Stimulated activated effector memory CD8-positive, alpha-beta T cell treated with anti-CD3 and anti-CD28 coated beads, Interleukin-12 subunit alpha, Interleukin-12 subunit beta, amount 100 ng/mL, for 72 hours (primary cell): ENCODE measurements around the gene CMC1.

ENCODE experiments used
- ATAC-seq: fragments of 150-1000 bp; cut with Tn5 transposase; 2 replicates; pipeline ENCODE4 v1.10.0; 2021
- DNase-seq, 2 donors: peaks; one replicate each; pipeline ENCODE4 v3.0.0; 2021 to 2022; ENCODE audit warnings: low spot score in 2 of 2
- H3K27ac Mint-ChIP-seq: one replicate; pipeline ENCODE4 v1.8.0; 2022; ENCODE audit warnings: mild to moderate bottlenecking, mixed read lengths
- H3K36me3 Mint-ChIP-seq: one replicate; pipeline ENCODE4 v1.8.0; 2022; ENCODE audit warnings: mild to moderate bottlenecking, mixed read lengths
- H3K4me1 Mint-ChIP-seq: one replicate; pipeline ENCODE4 v1.8.0; 2022; ENCODE audit warnings: mixed read lengths
- H3K4me3 Mint-ChIP-seq: one replicate; pipeline ENCODE4 v1.8.0; 2022; ENCODE audit warnings: mild to moderate bottlenecking, mixed read lengths
- H3K9me3 Mint-ChIP-seq: one replicate; pipeline ENCODE4 v1.8.0; 2022; ENCODE audit warnings: mixed read lengths

The CMC1 gene

DNA sequence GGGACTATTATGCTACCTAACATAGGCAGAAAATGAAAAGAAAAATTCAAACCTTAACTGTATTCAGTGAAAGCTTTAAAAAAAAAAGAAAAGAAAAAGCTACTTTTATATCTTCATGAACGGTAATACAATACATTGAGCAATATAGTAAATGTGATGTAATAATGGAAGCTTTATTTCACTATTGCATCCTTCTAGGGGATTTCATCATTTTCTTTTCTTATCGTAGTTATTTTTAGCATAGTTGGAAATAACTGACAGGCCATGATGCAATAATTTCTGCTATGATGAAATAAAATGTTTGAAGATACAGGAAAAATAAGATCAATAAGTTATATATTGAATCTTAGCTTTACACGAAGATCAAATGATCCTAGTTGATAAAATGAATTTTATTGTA is 66.8 kb downstream of the CMC1 start:
- no peak overlapping the region for H3K27ac Mint-ChIP-seq

DNA sequence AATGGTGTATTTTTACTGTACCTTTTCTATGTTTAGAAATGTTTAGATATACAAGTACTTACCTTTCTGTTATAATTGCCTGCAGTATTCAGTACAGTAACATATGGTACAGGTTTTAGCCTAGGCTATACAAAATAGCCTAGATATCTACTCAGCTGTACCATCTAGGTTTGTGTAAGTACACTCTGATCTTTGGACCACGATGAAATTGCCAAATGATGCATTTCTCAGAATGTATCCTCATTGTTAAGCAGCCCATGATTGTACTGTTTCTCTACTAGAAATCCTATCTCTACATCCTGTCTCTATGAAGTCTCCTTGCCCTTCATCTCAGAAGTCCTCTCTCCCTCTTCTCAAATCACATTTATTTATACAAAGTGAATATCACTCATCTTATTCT is 74.3 kb downstream of the CMC1 start:
- peaks cover 33% of the 10 kb centered on the region for H3K4me1 Mint-ChIP-seq
- peak overlapping the region; percentile 1 for H3K27ac Mint-ChIP-seq
- no peak overlapping the region for H3K4me3 Mint-ChIP-seq
- DNase-seq (no peak), ATAC-seq (peak; percentile 76)
- no peaks in the 10 kb centered on the region for H3K9me3 Mint-ChIP-seq
- peaks cover 41% of the 10 kb centered on the region for H3K36me3 Mint-ChIP-seq

More for the DNA sequence above, 66.8 kb downstream of the CMC1 start:
- H3K36me3 Mint-ChIP-seq = peaks cover 16% of the 10 kb centered on the region
- no peak for ATAC-seq
- H3K4me3 Mint-ChIP-seq = no peak overlapping the region
- no peak for DNase-seq
- no peaks in the 10 kb centered on the region for H3K9me3 Mint-ChIP-seq
- peaks cover 32% of the 10 kb centered on the region for H3K4me1 Mint-ChIP-seq

DNA sequence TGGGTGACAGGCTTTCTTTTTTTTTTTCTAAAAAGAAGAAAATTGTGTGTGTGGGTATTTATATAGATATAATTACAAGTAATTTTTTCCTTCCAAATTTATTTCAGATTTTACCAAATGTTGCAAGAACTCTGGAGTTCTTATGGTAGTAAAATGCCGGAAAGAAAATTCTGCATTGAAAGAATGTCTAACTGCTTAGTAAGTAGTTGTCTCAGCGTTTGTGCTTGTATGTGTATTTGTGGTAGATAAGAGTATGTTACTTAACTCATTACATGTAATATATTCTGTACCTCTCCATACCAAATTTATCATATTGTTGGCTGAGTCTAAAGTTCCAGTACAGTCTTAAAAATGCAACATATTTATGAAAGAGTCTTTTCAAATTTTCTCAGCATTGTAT is 74.8 kb downstream of the CMC1 start:
- peak overlapping the region; percentile 1 for H3K27ac Mint-ChIP-seq
- no peak for ATAC-seq

DNA sequence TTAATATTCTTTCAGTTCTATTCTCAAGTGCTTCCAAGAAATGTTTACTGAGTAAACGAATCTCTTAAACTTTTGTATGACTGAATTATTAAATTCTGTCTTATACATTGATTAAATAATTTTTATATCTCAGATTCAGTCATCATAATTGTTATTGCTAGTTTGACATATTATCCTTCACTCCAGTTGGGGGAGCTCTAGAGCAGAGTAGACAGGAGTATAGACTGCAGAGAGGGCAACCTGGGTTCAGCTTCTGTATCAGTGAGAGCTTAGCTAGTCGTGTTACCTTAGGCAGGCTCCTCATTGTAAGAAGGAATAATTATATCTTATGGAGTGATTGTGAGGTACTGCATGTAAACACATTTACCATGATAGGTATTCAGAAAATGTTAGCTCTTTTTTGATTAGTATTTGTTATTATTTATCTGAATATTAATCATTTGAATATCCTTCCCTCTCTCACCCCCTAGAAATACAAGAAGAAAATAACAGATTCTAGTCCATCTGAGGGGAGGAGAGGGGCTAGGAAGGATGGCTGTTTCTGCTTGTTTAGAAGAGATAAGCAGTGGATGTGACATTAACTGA is 76.1 kb downstream of the CMC1 start:
- Mint-ChIP-seq H3K9me3 (no peaks in the 10 kb centered on the region), H3K36me3 (peaks cover 55% of the 10 kb centered on the region), H3K4me1 (peaks cover 43% of the 10 kb centered on the region), H3K4me3 (no peak overlapping the region), H3K27ac (no peak overlapping the region)
- peak; percentile 94 for ATAC-seq
- peak; percentile 23 to 60 for DNase-seq

More for the DNA sequence above, 74.8 kb downstream of the CMC1 start:
- no peak overlapping the region for H3K4me3 Mint-ChIP-seq
- H3K36me3 Mint-ChIP-seq = peaks cover 42% of the 10 kb centered on the region
- no peak for DNase-seq
- no peaks in the 10 kb centered on the region for H3K9me3 Mint-ChIP-seq
- peaks cover 38% of the 10 kb centered on the region for H3K4me1 Mint-ChIP-seq

DNA sequence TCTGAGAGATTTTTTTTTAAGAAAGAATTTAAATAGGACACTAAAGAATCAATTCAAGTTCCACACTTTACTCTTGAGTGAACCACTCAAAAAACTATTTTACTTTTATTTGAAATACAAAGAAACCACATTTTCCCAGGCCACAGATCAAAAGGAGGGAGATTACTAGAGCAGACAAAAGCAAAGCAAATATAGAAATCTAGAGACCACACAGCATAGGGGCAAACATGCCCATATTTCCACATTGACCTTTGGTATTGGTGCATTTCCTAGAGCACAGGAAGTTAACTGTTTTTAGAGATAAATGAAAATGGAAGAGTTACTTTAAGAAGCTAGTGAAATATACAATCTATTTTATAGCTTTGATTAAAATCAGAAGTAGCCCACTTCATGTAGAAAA is 79.6 kb downstream of the CMC1 start:
- ATAC-seq = no peak
- Mint-ChIP-seq H3K9me3 (no peaks in the 10 kb centered on the region), H3K4me3 (no peak overlapping the region), H3K36me3 (peaks cover 89% of the 10 kb centered on the region), H3K27ac (peak overlapping the region; percentile 38), H3K4me1 (peaks cover 47% of the 10 kb centered on the region)
- DNase-seq = no peak

DNA sequence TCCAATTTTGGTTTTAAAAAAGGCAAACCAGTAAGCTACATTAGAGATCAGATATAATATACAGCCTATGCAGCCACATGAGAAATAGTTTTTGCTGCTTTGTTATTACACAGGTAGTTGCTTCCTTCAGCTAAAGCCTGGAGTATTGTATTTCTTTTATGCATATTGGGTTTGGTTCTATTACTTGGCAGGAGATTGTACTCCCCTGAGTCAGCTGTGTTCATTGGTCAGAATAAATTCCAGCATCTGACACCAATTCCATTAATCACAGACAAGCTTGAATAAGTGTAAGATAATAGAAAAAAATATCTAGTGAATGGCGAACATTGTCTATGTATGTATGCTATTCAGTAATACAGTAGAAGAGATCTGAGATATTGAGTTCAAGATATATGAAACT is 81.0 kb downstream of the CMC1 start:
- peaks cover 89% of the 10 kb centered on the region for H3K36me3 Mint-ChIP-seq
- DNase-seq = no peak
- no peak overlapping the region for H3K4me3 Mint-ChIP-seq
- peaks cover 45% of the 10 kb centered on the region for H3K4me1 Mint-ChIP-seq
- no peak for ATAC-seq
- no peak overlapping the region for H3K27ac Mint-ChIP-seq
- no peaks in the 10 kb centered on the region for H3K9me3 Mint-ChIP-seq

DNA sequence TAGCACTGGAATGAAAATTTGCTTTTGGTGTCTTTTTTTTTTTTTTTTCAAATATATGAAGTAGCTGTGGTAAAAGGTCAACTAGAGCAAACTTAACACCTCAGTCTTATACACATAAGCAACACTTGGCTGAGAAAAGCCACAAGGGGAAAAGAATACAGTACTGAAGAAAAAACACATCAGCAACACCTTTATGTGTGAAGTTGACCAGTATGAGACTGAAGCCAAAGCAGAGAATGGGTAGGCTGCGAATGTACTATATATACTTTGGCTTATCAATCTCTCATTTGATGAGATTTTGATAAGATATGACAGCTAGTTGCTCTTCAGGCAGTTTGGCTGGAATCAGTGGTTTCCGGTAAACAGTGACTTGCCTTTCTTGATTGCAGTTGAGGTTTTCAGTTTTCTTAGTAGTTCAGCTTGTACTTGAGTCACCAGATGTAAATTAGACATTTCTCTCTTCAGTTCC is 85.1 kb downstream of the CMC1 start:
- peaks cover 78% of the 10 kb centered on the region for H3K36me3 Mint-ChIP-seq
- peaks cover 30% of the 10 kb centered on the region for H3K4me1 Mint-ChIP-seq
- peak; percentile 17 to 68 for DNase-seq
- peak; percentile 94 for ATAC-seq
- H3K4me3 Mint-ChIP-seq = peak overlapping the region; percentile 14
- H3K9me3 Mint-ChIP-seq = no peaks in the 10 kb centered on the region
- H3K27ac Mint-ChIP-seq = peak overlapping the region; percentile 67

DNA sequence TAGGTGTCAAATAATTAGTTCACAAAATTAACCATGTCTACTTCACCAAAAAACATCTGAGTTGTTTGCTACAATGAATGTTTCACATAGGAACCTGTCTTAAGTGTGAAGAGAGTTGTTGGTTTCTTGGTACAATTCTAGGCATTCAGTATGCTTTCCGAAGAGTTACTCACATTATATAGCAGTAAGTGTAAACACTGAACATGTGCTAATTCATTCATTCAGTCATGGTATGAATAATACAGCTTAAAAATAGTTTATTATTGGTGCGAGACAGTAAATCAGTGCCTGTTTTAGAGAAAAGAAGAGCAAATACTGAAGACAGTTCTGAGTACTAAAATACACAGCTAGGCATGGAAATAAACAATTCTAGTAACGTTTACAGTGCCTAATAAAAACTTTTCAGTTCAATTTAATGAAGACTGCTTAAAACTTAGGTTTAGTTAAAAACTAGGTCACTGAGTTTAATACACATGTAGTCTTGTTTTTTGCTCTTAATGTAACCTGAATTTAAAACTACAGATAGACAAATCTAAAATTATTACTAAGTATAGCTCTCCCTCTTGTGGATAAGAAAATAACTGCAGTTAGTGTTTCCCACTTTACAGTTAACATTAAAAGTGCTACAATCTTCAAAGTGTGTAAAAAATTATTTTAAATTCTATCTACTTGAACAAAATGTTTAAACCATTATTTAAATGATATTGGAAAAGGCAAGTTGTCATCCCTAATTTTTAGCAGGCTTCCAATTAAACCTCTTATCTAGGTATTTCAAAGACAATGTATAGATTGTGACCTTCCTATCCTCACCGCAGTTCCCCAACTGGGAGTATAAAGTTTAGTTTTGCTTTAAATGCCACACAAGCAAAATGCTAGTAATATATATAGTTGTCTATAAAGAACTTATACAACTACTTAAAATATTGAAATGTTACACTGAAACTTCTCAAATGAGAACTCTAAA is 87.1 kb downstream of the CMC1 start:
- peaks cover 70% of the 10 kb centered on the region for H3K36me3 Mint-ChIP-seq
- H3K27ac Mint-ChIP-seq = peak overlapping the region; percentile 50
- H3K9me3 Mint-ChIP-seq = no peaks in the 10 kb centered on the region
- DNase-seq = no peak
- ATAC-seq = peak; percentile 72
- peak overlapping the region; percentile 43 for H3K4me3 Mint-ChIP-seq
- peaks cover 27% of the 10 kb centered on the region for H3K4me1 Mint-ChIP-seq

DNA sequence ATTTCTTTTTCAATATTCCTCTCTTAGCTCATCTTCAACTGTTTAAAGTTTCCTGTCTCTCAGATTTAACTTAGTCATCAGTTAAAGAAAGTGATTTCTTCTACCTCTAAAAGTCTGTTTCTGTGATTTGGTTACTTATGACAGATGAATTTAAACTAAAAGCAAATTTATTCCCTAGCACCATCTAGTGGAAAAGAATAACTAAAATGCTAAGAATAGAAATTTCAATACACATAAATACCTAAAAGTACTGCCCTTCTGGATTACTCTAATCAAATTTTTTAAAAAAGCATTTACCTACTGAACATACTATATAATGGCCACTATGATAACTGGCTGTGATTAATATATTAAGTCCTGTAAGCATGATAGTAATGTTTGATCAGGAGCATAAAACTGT is 93.1 kb downstream of the CMC1 start:
- Mint-ChIP-seq H3K27ac (no peak overlapping the region), H3K4me1 (peaks cover 12% of the 10 kb centered on the region), H3K4me3 (no peak overlapping the region), H3K36me3 (peaks cover 75% of the 10 kb centered on the region), H3K9me3 (no peaks in the 10 kb centered on the region)
- no peak for DNase-seq
- ATAC-seq = no peak

DNA sequence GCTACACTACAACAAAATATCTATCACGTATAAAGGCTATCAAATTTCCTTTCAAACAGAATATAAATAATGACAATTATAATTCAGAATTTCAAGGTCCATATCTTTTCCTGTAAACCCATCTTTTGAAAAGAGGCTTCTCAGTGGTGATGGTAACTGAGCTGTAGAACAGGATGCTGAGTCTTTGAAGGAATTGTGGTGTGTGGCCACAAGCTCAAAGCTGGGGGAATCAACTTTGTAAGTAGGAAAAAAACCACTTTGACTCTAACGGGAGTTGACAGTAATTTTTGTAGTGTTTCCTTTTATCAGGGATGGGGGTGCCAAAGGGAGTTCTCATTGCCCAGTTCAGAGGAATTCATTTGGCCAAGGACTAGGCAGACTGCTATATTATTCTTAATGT is 93.8 kb downstream of the CMC1 start:
- ATAC-seq (no peak), DNase-seq (no peak)
- peaks cover 10% of the 10 kb centered on the region for H3K4me1 Mint-ChIP-seq
- H3K27ac Mint-ChIP-seq = peak overlapping the region; percentile 9
- peaks cover 75% of the 10 kb centered on the region for H3K36me3 Mint-ChIP-seq
- no peak overlapping the region for H3K4me3 Mint-ChIP-seq
- H3K9me3 Mint-ChIP-seq = no peaks in the 10 kb centered on the region

DNA sequence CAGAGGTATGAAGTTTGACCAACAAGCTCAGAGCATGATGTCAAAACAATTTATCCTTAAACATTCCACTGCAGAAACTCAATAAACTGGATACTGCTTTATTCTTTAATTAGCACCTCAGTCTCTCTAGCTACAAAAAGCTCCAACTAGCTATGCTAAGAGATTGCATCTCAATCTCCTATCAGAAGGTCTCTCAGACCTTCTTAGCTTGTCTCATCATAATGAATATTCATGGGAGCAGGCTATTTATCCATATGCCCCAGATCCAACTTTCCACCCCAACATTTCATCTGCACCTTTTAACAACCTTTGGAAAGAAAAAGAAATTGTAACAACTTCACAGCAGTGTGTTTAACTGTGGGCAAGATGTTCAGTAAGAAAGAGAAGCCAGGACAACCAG is 95.8 kb downstream of the CMC1 start:
- ATAC-seq (no peak), DNase-seq (no peak)
- Mint-ChIP-seq H3K4me3 (no peak overlapping the region), H3K27ac (no peak overlapping the region), H3K9me3 (no peaks in the 10 kb centered on the region), H3K4me1 (peaks cover 12% of the 10 kb centered on the region), H3K36me3 (peaks cover 59% of the 10 kb centered on the region)

DNA sequence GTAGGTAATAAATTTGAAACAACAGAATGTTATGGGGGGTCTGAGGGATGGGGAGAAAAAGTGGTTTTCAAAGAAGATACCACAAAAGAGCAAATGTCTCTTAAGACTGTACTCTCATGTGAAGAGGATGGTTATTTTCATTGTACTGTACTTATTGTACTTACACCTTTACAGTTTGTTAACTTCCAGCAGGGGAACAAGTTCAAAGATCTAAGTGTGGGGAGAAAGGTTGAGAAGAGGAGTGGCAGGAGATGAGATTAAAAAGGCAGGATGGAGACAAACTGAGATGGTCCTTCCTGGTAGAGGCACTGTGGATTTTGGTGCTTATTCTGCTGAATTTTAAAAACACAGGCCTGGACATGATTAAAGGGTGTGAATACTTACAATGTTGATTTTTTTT is 101.7 kb downstream of the CMC1 start:
- Mint-ChIP-seq H3K27ac (peak overlapping the region; percentile 13), H3K36me3 (peaks cover 32% of the 10 kb centered on the region), H3K4me3 (peak overlapping the region; percentile 11), H3K4me1 (peaks cover 52% of the 10 kb centered on the region), H3K9me3 (no peaks in the 10 kb centered on the region)
- DNase-seq (no peak), ATAC-seq (no peak)

DNA sequence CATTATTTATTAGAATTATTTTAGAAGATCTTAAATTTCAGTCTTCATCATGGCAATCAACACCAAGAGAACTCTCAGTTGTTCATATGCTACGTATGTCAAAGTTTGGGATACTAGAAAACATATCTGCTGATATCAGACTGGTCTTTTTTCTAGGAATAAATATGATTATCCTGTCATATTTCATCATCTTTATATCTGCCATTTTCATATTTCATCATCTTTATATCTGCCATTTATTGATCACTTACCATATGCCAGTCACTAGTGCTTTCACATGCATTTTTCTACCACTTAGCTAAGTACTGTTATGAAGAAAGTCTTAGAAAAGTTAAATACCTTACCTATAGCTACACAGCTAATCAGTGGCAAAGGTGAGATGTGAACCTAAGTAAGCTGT is 104.3 kb downstream of the CMC1 start:
- DNase-seq (no peak), ATAC-seq (no peak)
- peaks cover 2% of the 10 kb centered on the region for H3K9me3 Mint-ChIP-seq
- peaks cover 61% of the 10 kb centered on the region for H3K4me1 Mint-ChIP-seq
- H3K36me3 Mint-ChIP-seq = peaks cover 26% of the 10 kb centered on the region
- no peak overlapping the region for H3K4me3 Mint-ChIP-seq
- no peak overlapping the region for H3K27ac Mint-ChIP-seq

DNA sequence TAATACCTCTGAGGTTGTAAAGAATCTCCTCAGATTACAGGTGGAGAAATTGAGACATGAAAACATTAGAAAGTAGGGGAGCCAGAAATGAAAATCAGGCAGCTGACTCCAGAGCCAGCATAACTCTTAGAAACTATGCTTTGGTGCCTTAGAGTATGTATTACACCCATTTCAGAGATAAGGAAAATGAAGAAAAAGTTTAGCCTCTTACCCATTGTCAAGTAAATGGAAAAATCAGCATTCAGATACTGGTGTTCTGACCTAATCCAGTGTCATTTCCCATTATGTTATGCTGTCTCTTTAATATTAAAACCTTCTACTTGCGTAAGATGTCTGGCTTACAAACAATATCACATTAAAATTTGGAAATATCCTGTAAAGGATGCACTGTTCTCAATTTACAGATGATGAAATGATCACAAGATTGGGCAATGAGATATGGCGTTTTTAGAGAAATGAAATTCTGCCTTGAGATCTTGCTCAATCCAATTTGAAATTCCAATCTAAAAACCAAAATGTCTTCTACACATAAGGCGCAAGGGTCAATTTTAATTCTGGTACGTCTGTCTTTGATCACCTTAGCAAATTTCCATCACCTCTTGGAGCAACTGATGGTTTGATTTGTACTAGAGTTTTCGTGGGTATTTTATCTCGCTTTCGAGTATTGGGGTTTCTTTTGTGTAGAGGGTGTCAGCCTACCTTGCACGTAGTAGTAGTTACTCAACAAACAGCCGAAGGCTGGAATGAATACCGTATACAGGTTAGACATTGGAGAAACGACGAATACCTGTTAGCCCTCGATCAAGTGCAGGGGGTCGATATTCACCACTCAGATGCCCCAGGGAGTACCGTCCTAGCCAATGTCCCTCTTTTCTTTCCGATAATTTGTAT is 106.2 kb downstream of the CMC1 start:
- Mint-ChIP-seq H3K9me3 (peaks cover 2% of the 10 kb centered on the region), H3K36me3 (peaks cover 37% of the 10 kb centered on the region), H3K27ac (peak overlapping the region; percentile 99), H3K4me1 (peaks cover 51% of the 10 kb centered on the region), H3K4me3 (peak overlapping the region; percentile 90)
- no peak for DNase-seq
- peak; percentile 11 for ATAC-seq

DNA sequence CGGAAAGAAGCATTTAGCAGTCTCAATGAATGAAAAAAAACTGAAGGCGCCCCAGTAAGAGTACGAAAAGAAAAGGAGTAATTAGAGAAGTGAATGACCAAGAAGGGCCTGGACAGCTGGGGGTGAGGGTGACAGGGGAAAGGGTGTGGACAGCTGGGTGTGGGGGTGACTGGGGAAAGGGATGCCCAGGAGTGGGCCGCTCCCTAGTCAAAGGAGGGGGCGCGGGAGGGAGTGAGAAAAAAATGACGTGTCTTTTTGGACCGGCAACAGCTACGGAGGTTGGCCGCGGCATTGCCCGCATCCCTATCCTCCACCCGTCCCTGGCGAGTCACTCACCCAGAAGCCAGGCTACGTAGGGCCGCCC is 106.8 kb downstream of the CMC1 start:
- H3K4me3 Mint-ChIP-seq = peak overlapping the region; percentile 90
- ATAC-seq = peak; percentile 90
- H3K36me3 Mint-ChIP-seq = peaks cover 41% of the 10 kb centered on the region
- peaks cover 2% of the 10 kb centered on the region for H3K9me3 Mint-ChIP-seq
- DNase-seq = no peak
- H3K4me1 Mint-ChIP-seq = peaks cover 45% of the 10 kb centered on the region
- H3K27ac Mint-ChIP-seq = peak overlapping the region; percentile 99
